IPS-18c (cell line): ENCODE measurements around the gene FOLR1.
"Not testable (repeated sequence)": the region's sequence is repeated elsewhere in the genome, so short reads cannot be mapped to it uniquely, and the experiment has no call there.

ENCODE experiments used
- H3K4me3 ChIP-seq: 2 replicates; pipeline ENCODE4 v1.7.0; 2013; ENCODE audit warnings: low read depth, mild to moderate bottlenecking, low read length, moderate library complexity; ENCODE audit not compliant: insufficient read depth
- H3K9me3 ChIP-seq: one replicate; pipeline ENCODE4 v1.6.1; 2013; ENCODE audit warnings: mild to moderate bottlenecking, low read length, moderate library complexity; ENCODE audit not compliant: control insufficient read depth, insufficient read depth

FOLR1 gene

GRCh38 chr11:72179049-72179803 lies 12.7 kb upstream of the FOLR1 start:
- no peaks in the 10 kb centered on the region for H3K9me3 ChIP-seq
- no peak overlapping the region for H3K4me3 ChIP-seq

DNA sequence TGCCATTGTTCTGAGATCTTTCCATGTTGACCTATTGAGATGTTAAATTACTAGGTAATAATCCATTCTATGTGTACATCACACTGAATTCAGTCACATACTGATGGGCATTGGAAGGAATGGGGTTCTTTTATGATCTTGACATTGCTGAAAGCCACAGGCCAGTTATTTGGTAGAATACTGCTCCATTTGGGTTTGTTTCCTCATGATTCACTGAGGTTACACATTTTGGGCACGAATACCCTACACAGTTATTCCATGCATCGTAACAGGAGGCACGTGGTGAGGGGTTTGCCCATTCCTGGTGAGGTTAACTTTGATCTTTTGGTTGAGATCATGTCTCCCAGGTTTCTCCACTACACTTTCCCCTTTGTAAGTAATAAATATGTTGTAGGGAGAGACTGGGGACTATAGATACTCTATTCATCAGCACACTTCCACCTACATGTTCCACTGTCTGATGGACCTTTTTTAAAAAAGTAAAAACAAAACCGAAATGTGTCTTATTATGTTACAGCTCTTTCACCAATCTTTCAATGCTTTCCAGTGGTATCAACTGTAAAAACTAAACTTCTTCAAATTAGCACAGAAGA lies 12.0 kb upstream of the FOLR1 start:
- Histone ChIP-seq H3K9me3 (no peaks in the 10 kb centered on the region), H3K4me3 (no peak overlapping the region)

DNA sequence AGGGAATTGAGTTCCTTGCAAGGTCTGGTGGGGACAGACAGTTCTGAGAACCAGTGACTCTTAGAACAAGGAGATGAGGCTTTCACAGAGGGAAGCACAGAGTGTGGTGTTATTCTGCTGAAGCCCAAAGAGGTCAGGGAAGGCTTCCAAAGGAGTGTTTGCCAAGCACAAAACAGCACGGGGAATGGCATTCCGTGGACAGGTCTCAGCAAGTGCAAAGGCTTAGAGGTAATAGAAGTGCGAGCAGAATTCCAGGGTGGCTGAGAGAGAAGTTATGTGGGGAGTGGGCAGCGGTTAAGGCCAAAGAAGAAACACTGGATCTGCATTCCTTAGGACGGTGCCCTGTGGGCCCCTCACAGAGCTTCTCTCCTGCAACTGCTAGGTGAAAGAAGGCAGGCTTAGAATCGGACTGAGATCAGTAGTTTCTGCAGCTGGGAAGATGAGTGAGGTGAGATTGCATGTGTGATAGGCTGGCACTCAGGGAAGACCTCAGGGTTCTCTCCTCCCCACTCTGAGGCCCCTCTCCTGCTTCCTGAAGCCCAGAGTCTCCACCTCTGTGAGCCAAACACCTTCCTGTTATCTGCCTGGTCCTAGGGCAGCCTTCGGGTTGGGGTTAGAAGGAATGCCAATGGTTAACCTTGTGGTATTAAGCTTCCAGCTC lies 10.9 kb upstream of the FOLR1 start:
- H3K9me3 ChIP-seq, H3K4me3 ChIP-seq: not testable (repeated sequence)

GRCh38 chr11:72181553-72181958 lies 10.4 kb upstream of the FOLR1 start:
- H3K4me3 ChIP-seq, H3K9me3 ChIP-seq: not testable (repeated sequence)

DNA sequence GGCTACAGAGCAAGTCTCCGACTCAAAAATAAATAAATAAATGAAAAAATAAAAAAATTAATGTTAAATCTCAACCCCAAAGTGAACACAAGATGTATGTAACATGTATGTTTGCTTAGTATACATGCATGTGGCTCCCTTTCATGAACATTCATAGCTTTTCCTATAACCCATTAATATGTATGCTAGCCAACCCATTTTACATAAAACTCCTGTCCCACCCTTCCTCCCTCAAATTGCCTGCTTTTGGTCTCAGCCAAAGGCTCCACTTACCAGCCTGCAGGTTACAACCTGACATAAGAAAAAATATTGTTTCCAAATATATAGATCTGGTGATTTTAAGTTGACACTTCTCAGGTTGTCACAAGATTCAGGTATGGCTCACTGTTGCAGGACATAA lies 3.7 kb upstream of the FOLR1 start:
- Histone ChIP-seq H3K4me3 (no peak overlapping the region), H3K9me3 (no peaks in the 10 kb centered on the region)

GRCh38 chr11:72189455-72190250 lies 2.3 kb upstream of the FOLR1 start:
- H3K9me3 ChIP-seq, result no peaks in the 10 kb centered on the region
- no peak overlapping the region for H3K4me3 ChIP-seq

DNA sequence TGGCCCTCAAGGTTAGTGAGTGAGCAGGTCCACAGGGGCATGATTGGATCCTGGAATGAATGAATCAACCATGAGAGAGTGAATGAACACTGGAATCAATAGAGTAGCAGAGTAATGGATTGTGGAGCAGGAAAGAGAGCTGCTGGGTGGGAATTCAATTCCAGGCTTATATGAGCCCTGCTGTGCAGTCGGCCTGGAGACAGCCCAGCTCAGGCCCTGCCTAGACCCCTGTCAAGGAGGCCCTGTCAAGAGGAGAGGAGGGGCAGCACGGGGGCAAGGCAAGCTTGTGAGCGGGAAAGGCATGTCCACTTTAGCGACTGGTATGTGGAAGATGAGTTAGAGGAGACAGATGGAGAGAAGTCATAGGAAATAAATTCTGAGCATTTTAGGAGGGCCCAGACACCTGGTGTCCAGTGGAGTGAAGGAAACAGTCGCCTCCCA lies 1.3 kb upstream of the FOLR1 start:
- no peaks in the 10 kb centered on the region for H3K9me3 ChIP-seq
- no peak overlapping the region for H3K4me3 ChIP-seq

DNA sequence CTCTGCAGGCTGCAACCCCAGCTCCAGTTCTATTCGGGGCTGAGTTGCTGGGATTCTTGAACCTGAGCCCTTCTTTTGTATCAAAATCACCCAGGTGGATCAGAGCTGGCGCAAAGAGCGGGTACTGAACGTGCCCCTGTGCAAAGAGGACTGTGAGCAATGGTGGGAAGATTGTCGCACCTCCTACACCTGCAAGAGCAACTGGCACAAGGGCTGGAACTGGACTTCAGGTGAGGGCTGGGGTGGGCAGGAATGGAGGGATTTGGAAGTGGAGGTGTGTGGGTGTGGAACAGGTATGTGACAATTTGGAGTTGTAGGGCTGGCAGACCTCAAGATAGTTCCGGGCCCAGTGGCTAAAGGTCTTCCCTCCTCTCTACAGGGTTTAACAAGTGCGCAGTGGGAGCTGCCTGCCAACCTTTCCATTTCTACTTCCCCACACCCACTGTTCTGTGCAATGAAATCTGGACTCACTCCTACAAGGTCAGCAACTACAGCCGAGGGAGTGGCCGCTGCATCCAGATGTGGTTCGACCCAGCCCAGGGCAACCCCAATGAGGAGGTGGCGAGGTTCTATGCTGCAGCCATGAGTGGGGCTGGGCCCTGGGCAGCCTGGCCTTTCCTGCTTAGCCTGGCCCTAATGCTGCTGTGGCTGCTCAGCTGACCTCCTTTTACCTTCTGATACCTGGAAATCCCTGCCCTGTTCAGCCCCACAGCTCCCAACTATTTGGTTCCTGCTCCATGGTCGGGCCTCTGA lies 3.8 kb downstream of the FOLR1 start:
- H3K4me3 ChIP-seq, result no peak overlapping the region
- H3K9me3 ChIP-seq, result no peaks in the 10 kb centered on the region

DNA sequence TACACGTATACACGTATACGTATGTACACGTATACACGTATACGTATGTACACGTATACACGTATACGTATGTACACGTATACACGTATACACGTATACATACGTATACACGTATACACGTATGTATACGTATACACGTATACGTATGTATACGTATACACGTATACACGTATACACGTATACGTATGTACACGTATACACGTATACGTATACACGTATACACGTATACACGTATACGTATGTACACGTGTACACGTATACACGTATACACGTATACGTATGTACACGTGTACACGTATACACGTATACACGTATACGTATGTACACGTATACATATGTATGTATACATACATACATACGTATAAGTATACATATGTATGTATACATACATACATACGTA lies 9.5 kb downstream of the FOLR1 start:
- H3K4me3 ChIP-seq, H3K9me3 ChIP-seq: not testable (repeated sequence)

GRCh38 chr11:72202571-72202970 lies 10.6 kb downstream of the FOLR1 start:
- no peak overlapping the region for H3K4me3 ChIP-seq
- no peaks in the 10 kb centered on the region for H3K9me3 ChIP-seq

- no peaks in the 10 kb centered on the region for H3K9me3 ChIP-seq
- H3K4me3 ChIP-seq, result no peak overlapping the region
Measured at GRCh38 chr11:72203163-72203562, 11.2 kb downstream of the FOLR1 start.

DNA sequence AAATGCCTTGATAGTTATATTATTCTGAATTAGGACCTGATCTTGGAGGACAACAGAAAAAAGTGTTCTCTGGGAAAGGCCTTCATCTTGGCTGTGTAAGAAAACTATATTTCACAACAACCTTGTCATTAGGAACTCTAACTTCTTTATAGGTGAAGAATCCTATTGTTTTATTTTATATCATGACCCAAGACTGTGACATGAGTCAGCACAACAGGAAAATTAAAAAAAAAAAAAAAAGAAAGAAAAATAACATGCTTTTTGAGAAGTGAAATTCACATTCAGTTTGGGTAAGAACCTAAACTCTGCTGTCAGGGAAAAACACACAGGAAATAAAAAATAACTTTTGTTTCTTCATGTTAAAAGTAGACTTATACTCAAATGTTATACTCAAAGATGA lies 12.9 kb downstream of the FOLR1 start:
- Histone ChIP-seq H3K4me3 (no peak overlapping the region), H3K9me3 (no peaks in the 10 kb centered on the region)

- H3K9me3 ChIP-seq, H3K4me3 ChIP-seq: not testable (repeated sequence)
Measured at GRCh38 chr11:72206794-72207193, 14.9 kb downstream of the FOLR1 start.

DNA sequence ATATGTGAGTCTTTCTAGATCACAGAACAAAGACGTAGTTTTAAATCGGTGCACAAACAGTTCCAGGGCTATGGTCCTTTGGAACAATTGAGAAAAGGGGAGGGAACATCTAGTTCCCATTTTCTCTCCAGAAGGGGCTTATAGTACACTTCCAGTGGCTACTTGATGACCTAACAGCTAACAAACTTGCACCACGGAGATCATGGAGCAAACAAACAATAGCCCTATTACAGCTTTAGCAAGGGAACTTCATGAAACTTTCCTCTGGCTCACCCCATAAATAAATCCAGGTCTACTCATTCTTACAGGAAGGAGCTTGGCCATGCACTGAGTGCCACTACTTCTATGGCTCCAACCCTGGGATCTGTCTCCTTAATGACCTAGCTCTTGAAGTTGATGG lies 16.3 kb downstream of the FOLR1 start:
- no peaks in the 10 kb centered on the region for H3K9me3 ChIP-seq
- no peak overlapping the region for H3K4me3 ChIP-seq

DNA sequence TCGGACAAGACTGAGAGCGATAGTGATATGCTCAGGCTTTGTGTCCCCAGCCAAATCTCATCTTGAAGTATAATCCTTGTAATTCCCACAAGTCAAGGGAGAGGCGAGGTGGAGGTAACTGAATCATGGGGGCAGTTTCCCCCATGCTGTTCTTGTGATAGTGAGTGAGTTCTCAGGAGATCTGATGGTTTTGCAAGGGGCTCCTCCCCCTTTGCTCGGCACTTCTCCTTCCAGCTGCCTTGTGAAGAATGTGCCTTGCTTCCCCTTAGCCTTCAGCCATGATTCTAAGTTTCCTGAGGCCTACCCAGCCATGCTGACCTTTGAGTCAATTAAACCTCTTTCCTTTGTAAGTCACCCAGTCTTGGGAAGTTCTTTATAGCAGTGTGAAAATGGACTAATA lies 17.2 kb downstream of the FOLR1 start:
- H3K9me3 ChIP-seq, result no peaks in the 10 kb centered on the region
- no peak overlapping the region for H3K4me3 ChIP-seq

- no peak within 1 kb of the TSS for H3K4me3 ChIP-seq
Measured at GRCh38 chr11:72216638-72217037, 24.7 kb downstream of the FOLR1 start, which contains the start of gene FOLR2. Gene FOLR2 (plus strand): TSS chr11:72216794. CDS start chr11:72218585, 1,791 bp downstream.

DNA sequence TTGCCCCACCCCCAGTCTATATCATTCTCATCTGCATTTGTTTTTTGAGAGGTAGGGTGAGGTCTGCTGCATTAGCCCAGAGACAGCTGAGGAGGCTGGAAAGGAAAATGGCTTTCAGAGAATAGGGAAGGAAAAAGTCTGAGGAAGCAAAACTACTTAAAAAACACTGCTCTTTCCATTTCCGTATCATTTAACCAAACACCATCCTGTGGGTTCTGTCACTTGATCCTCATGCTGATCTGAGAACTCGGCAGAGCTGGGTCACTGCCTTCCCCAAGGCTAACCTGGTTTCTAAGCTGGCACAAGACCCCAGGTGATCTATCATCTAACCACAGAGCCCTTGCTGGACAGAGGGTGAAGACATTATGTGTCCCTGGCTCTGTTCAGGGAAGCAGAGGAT lies 25.9 kb downstream of the FOLR1 start:
- H3K9me3 ChIP-seq, result peaks cover 2% of the 10 kb centered on the region
- no peak overlapping the region for H3K4me3 ChIP-seq

More at GRCh38 chr11:72216638-72217037, 24.7 kb downstream of the FOLR1 start, which contains the start of gene FOLR2:
- peaks cover 2% of the 10 kb centered on the region for H3K9me3 ChIP-seq
